Gastroesophageal sphincter (tissue), 4 donors: ENCODE results near the gene ATXN7. TPM values are rescaled to one million over a fixed set of nuclear protein-coding genes. Genes with fewer than 3 reads are reported as not detected.

Experiments
- ATAC-seq: fragments of 150-250 bp; one replicate; pipeline ENCODE4 v1.9.1; 2016; ENCODE audit warnings: mild to moderate bottlenecking, moderate library complexity
- H3K27ac ChIP-seq, 4 donors: fragments of 200-600 bp; sonication (generic) in 3 of 4; 1 replicate in 3 of 4; 2 replicates in 1 of 4; pipeline ENCODE4 v1.5.1; 2016 to 2019
- H3K27me3 ChIP-seq: fragments of 200-600 bp; sonication (generic); one replicate; pipeline ENCODE4 v1.5.1; 2019
- H3K36me3 ChIP-seq, 2 donors: fragments of 200-600 bp; sonication (generic); one replicate each; pipeline ENCODE4 v1.5.1; 2019; ENCODE audit warnings: control low read depth in 1 of 2
- H3K4me1 ChIP-seq, 3 donors: fragments of 200-600 bp; sonication (generic); 1 replicate in 2 of 3; 2 replicates in 1 of 3; pipeline ENCODE4 v1.5.1; 2016 to 2019; ENCODE audit warnings: control low read depth in 2 of 3
- H3K4me3 ChIP-seq, 2 donors: fragments of 200-600 bp; sonication (generic); one replicate each; pipeline ENCODE4 v1.5.1; 2019; ENCODE audit warnings: mild to moderate bottlenecking in 1 of 2, moderate library complexity in 1 of 2
- H3K9me3 ChIP-seq, 3 donors: fragments of 200-600 bp; sonication (generic); one replicate each; pipeline ENCODE4 v1.5.1; 2017 to 2019; ENCODE audit warnings: control low read depth in 2 of 3
- CTCF ChIP-seq, 4 experiments: fragments of 200-600 bp in 2 of 4; fragments of 450-650 bp in 2 of 4; sonication (generic) in 1 of 4; IDR thresholded peaks; one replicate each; pipeline ENCODE4 v1.5.1; 2017 to 2019; ENCODE audit warnings: antibody characterized with exemption in 4 of 4, mild to moderate bottlenecking in 2 of 4, moderate library complexity in 2 of 4
- EP300 ChIP-seq: sonication (generic); formaldehyde crosslinking; IDR thresholded peaks from one replicate; pipeline ENCODE4 v1.6.1; 2017; ENCODE audit warnings: antibody characterized with exemption, mild to moderate bottlenecking
- POLR2A ChIP-seq, 2 donors: fragments of 450-650 bp; IDR thresholded peaks; one replicate each; pipeline ENCODE4 v1.6.1; 2017; ENCODE audit warnings: antibody characterized with exemption in 2 of 2, mild to moderate bottlenecking in 2 of 2, moderate library complexity in 1 of 2
- POLR2AphosphoS5 ChIP-seq: sonication (generic); formaldehyde crosslinking; IDR thresholded peaks from one replicate; pipeline ENCODE4 v1.6.1; 2017; ENCODE audit warnings: antibody characterized with exemption
- WGBS, 2 donors: methylation state at CpG; one replicate each; pipeline ENCODE4 v1.1.5; 2018; ENCODE audit warnings: low coverage in 1 of 2; 5-methylcytosine and 5-hydroxymethylcytosine counted together
- total RNA-seq, 4 donors: library from RNA; depleted of rRNA; stranded (reverse); fragments of >200 nt; gene quantifications; one replicate each; pipeline ENCODE4 v1.1.0, GENCODE V29; 2016

Gene ATXN7
- total RNA-seq, 4 donors from 2014 or later, result 15.5 to 36.3 (median 19.8) TPM

- H3K4me1 ChIP-seq, result peaks cover 0 to 7% (median 0%) of the 10 kb centered on the region in 3 donors
- no peaks in the 10 kb centered on the region for H3K36me3 ChIP-seq
- no peak overlapping the region for H3K27ac ChIP-seq
- no peaks in the 10 kb centered on the region for H3K27me3 ChIP-seq
- ATAC-seq, result no peak
- H3K9me3 ChIP-seq, result peaks cover 0 to 9% (median 0%) of the 10 kb centered on the region in 3 donors
- 95 to 100% methylated on average over 3 to 7 of the region's 7 CpGs for WGBS, 2 donors
- TF ChIP-seq POLR2AphosphoS5, result no peak
- TF ChIP-seq CTCF (IDR thresholded peaks at IDR 0.05), result no peak
- no peak for TF ChIP-seq EP300
- TF ChIP-seq POLR2A (IDR thresholded peaks at IDR 0.05), result no peak
- H3K4me3 ChIP-seq, result no peak overlapping the region
Observed at GRCh38 chr3:64037084-64037483, 173.4 kb downstream of the ATXN7 start.

- WGBS, 2 donors, result 56 to 61% methylated on average over 4 of the region's 4 CpGs
- TF ChIP-seq CTCF (IDR thresholded peaks at IDR 0.05) (no peak), EP300 (no peak), POLR2AphosphoS5 (no peak), POLR2A (IDR thresholded peaks at IDR 0.05) (no peak)
- ATAC-seq, result no peak
- Histone ChIP-seq H3K27ac (no peak overlapping the region), H3K4me3 (no peak overlapping the region), H3K36me3 (no peaks in the 10 kb centered on the region), H3K4me1 (no peaks in the 10 kb centered on the region), H3K27me3 (no peaks in the 10 kb centered on the region), H3K9me3 (peaks cover 0 to 9% (median 0%) of the 10 kb centered on the region in 3 donors)
Observed at GRCh38 chr3:64038253-64038767, 174.6 kb downstream of the ATXN7 start.

- Histone ChIP-seq H3K4me3 (no peak overlapping the region), H3K9me3 (peaks cover 0 to under 1% (median 0%) of the 10 kb centered on the region in 3 donors), H3K36me3 (no peaks in the 10 kb centered on the region), H3K27ac (peak overlapping the region in 1 of 4 donors; percentile 5), H3K4me1 (no peaks in the 10 kb centered on the region), H3K27me3 (no peaks in the 10 kb centered on the region)
- no peak for TF ChIP-seq POLR2AphosphoS5
- TF ChIP-seq EP300, result no peak
- TF ChIP-seq POLR2A (IDR thresholded peaks at IDR 0.05), result no peak
- no peak for TF ChIP-seq CTCF (IDR thresholded peaks at IDR 0.05)
- WGBS, 2 donors, result 50 to 61% methylated on average over 3 to 4 of the region's 4 CpGs
- ATAC-seq, result no peak
Observed at GRCh38 chr3:64039332-64039731, 175.7 kb downstream of the ATXN7 start.

GRCh38 chr3:64039981-64040733, 176.5 kb downstream of the ATXN7 start:
- no peak overlapping the region for H3K4me3 ChIP-seq
- H3K9me3 ChIP-seq, result no peaks in the 10 kb centered on the region
- WGBS, 2 donors, result 45 to 67% methylated on average over 3 to 5 of the region's 5 CpGs
- TF ChIP-seq CTCF (IDR thresholded peaks at IDR 0.05) (no peak), POLR2AphosphoS5 (no peak), EP300 (no peak), POLR2A (IDR thresholded peaks at IDR 0.05) (no peak)
- no peaks in the 10 kb centered on the region for H3K4me1 ChIP-seq
- H3K27ac ChIP-seq, result peak overlapping the region in 1 of 4 donors; percentile 5
- H3K36me3 ChIP-seq, result no peaks in the 10 kb centered on the region
- H3K27me3 ChIP-seq, result no peaks in the 10 kb centered on the region
- ATAC-seq, result no peak

GRCh38 chr3:64042952-64043351, 179.3 kb downstream of the ATXN7 start:
- Histone ChIP-seq H3K4me3 (no peak overlapping the region), H3K36me3 (no peaks in the 10 kb centered on the region), H3K9me3 (no peaks in the 10 kb centered on the region), H3K27ac (no peak overlapping the region), H3K4me1 (no peaks in the 10 kb centered on the region), H3K27me3 (no peaks in the 10 kb centered on the region)
- WGBS, 2 donors, result 23 to 36% methylated on average over 1 of the region's 1 CpG
- no peak for ATAC-seq
- TF ChIP-seq CTCF (IDR thresholded peaks at IDR 0.05), result no peak
- no peak for TF ChIP-seq POLR2AphosphoS5
- TF ChIP-seq POLR2A (IDR thresholded peaks at IDR 0.05), result no peak
- TF ChIP-seq EP300, result no peak
